ENCODE data around the gene CNTNAP4.
A peak's percentile ranks its signal among the peaks of the same experiment; 100 is the strongest.

DNA sequence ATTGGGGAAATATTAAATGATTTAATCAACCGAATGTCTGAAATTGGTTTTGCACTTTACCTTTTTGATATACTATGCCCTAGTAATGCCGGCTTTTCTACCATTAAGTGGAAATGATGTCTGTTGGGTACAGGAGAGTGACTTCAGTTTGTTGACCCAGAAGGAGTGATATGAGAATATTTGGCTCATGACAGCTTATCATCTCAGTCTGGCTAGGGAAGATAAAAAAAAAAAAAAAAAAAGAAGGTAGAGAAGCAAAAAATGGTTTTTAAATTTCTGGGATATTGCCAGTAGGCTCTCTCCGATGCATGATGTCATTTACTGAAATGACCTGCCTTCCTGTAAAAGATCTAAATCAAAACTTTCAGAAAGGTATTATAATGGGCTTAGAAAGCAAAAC lies 69.0 kb downstream of the CNTNAP4 start:
- TF ChIP-seq OSR1 (CRISPR knock-in tag; IDR thresholded peaks at IDR 0.05) (no peak), ZFP3 (CRISPR knock-in tag; IDR thresholded peaks at IDR 0.05) (no peak), ZFP30 (CRISPR knock-in tag; IDR thresholded peaks at IDR 0.05) (no peak), ISL1 (CRISPR knock-in tag; IDR thresholded peaks at IDR 0.05) (peak; percentile 84), ZNF70 (CRISPR knock-in tag; IDR thresholded peaks at IDR 0.05) (no peak), ZNF8 (CRISPR knock-in tag; IDR thresholded peaks at IDR 0.05) (no peak), ARNTL (CRISPR knock-in tag; IDR thresholded peaks at IDR 0.05; ENCODE audit: borderline replicate concordance, low read depth) (no peak)
- TF ChIP-seq, protein P1, sequence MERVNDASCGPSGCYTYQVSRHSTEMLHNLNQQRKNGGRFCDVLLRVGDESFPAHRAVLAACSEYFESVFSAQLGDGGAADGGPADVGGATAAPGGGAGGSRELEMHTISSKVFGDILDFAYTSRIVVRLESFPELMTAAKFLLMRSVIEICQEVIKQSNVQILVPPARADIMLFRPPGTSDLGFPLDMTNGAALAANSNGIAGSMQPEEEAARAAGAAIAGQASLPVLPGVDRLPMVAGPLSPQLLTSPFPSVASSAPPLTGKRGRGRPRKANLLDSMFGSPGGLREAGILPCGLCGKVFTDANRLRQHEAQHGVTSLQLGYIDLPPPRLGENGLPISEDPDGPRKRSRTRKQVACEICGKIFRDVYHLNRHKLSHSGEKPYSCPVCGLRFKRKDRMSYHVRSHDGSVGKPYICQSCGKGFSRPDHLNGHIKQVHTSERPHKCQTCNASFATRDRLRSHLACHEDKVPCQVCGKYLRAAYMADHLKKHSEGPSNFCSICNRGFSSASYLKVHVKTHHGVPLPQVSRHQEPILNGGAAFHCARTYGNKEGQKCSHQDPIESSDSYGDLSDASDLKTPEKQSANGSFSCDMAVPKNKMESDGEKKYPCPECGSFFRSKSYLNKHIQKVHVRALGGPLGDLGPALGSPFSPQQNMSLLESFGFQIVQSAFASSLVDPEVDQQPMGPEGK (CRISPR knock-in tag; IDR thresholded peaks at IDR 0.05; ENCODE audit: borderline replicate concordance) = no peak
- TF ChIP-seq, protein P2, sequence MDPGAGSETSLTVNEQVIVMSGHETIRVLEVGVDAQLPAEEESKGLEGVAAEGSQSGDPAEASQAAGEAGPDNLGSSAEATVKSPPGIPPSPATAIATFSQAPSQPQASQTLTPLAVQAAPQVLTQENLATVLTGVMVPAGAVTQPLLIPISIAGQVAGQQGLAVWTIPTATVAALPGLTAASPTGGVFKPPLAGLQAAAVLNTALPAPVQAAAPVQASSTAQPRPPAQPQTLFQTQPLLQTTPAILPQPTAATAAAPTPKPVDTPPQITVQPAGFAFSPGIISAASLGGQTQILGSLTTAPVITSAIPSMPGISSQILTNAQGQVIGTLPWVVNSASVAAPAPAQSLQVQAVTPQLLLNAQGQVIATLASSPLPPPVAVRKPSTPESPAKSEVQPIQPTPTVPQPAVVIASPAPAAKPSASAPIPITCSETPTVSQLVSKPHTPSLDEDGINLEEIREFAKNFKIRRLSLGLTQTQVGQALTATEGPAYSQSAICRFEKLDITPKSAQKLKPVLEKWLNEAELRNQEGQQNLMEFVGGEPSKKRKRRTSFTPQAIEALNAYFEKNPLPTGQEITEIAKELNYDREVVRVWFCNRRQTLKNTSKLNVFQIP (CRISPR knock-in tag; IDR thresholded peaks at IDR 0.05; ENCODE audit: borderline replicate concordance, low read depth) = no peak
- TF ChIP-seq, protein P3, sequence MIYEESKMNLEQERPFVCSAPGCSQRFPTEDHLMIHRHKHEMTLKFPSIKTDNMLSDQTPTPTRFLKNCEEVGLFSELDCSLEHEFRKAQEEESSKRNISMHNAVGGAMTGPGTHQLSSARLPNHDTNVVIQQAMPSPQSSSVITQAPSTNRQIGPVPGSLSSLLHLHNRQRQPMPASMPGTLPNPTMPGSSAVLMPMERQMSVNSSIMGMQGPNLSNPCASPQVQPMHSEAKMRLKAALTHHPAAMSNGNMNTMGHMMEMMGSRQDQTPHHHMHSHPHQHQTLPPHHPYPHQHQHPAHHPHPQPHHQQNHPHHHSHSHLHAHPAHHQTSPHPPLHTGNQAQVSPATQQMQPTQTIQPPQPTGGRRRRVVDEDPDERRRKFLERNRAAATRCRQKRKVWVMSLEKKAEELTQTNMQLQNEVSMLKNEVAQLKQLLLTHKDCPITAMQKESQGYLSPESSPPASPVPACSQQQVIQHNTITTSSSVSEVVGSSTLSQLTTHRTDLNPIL (CRISPR knock-in tag; IDR thresholded peaks at IDR 0.05; ENCODE audit: low read depth) = no peak

All from SK-N-SH treated with all-trans-retinoic acid at 6 μM for 48 hours (cell line).